Right ventricle myocardium inferior (tissue), 1 donor: ENCODE data around the gene GRM5. TPM values are rescaled to one million over a fixed set of nuclear protein-coding genes. Genes with fewer than 3 reads are reported as not detected.
"Not testable (repeated sequence)": the region's sequence is repeated elsewhere in the genome, so short reads cannot be mapped to it uniquely, and the experiment has no call there.

ENCODE experiments used
- ATAC-seq: fragments of 200-7000 bp; cut with Tn5 transposase; one replicate; pipeline ENCODE4 v1.9.1; 2020; ENCODE audit warnings: mild to moderate bottlenecking, moderate library complexity
- DNase-seq: peaks from one replicate; pipeline ENCODE4 v3.0.0; 2021; ENCODE audit errors: missing footprints
- intact Hi-C: fragments of 100-400 bp; cut with DNase I; formaldehyde crosslinking; loops from one replicate; pipeline ENCODE4 v1.11.0; 2022
- total RNA-seq: library from RNA; stranded (reverse); fragmentation: NEBNext Ultra II Directional; extraction: Animal tissue kit (Norgen Biotek cat#: 25700); gene quantifications from one replicate; pipeline ENCODE4 v1.2.1, GENCODE V29; 2021
- donor health status: DM: no; HTN: yes; CAD: no; lungs with severe emphysema.

GRM5 gene
- total RNA-seq, 1 donor from 2014 or later = not detected

GRCh38 chr11:88535266-88535665 lies 530.5 kb downstream of the GRM5 start:
- intact Hi-C loops = no loop called here

GRCh38 chr11:88534706-88535105 lies 531.1 kb downstream of the GRM5 start:
- intact Hi-C loops, DNase-seq, ATAC-seq: not testable (repeated sequence)

More at GRCh38 chr11:88535266-88535665, 530.5 kb downstream of the GRM5 start:
- DNase-seq (no peak), ATAC-seq (no peak)

- DNase-seq = no peak
- intact Hi-C loops = no loop called here
- no peak for ATAC-seq
Observed at GRCh38 chr11:88534185-88534584, 531.6 kb downstream of the GRM5 start.

GRCh38 chr11:88533001-88533400 lies 532.8 kb downstream of the GRM5 start:
- DNase-seq (no peak), ATAC-seq (no peak)
- intact Hi-C loops = no loop called here

- DNase-seq = no peak
- intact Hi-C loops = no loop called here
- ATAC-seq = no peak
Observed at GRCh38 chr11:88531831-88532230, 534.0 kb downstream of the GRM5 start.

- DNase-seq = no peak
- intact Hi-C loops = no loop called here
- ATAC-seq = no peak
Observed at GRCh38 chr11:88529426-88529825, 536.4 kb downstream of the GRM5 start.

GRCh38 chr11:88523386-88524071 lies 542.3 kb downstream of the GRM5 start:
- intact Hi-C loops = no loop called here

GRCh38 chr11:88522624-88523385 lies 543.0 kb downstream of the GRM5 start:
- intact Hi-C loops = no loop called here
- no peak for ATAC-seq

More at GRCh38 chr11:88523386-88524071, 542.3 kb downstream of the GRM5 start:
- no peak for ATAC-seq
- no peak for DNase-seq

GRCh38 chr11:88521799-88522201 lies 544.0 kb downstream of the GRM5 start:
- intact Hi-C loops = no loop called here
- ATAC-seq (no peak), DNase-seq (no peak)

More at GRCh38 chr11:88522624-88523385, 543.0 kb downstream of the GRM5 start:
- DNase-seq = no peak

- DNase-seq = no peak
- ATAC-seq = no peak
- intact Hi-C loops = no loop called here
Observed at GRCh38 chr11:88521399-88521798, 544.4 kb downstream of the GRM5 start.

GRCh38 chr11:88520391-88520790 lies 545.4 kb downstream of the GRM5 start:
- ATAC-seq (no peak), DNase-seq (no peak)
- intact Hi-C loops = no loop called here

- DNase-seq (no peak), ATAC-seq (no peak)
- intact Hi-C loops = no loop called here
Observed at GRCh38 chr11:88515002-88515401, 550.8 kb downstream of the GRM5 start.

- intact Hi-C loops = no loop called here
- DNase-seq = no peak
- ATAC-seq = no peak
Observed at GRCh38 chr11:88511006-88511405, 554.8 kb downstream of the GRM5 start.

- peak; percentile 72 for DNase-seq
- intact Hi-C loops = no loop called here
Observed at GRCh38 chr11:88508759-88509581, 556.8 kb downstream of the GRM5 start.

GRCh38 chr11:88508418-88508758 lies 557.4 kb downstream of the GRM5 start:
- intact Hi-C loops = no loop called here
- DNase-seq (no peak), ATAC-seq (no peak)

More at GRCh38 chr11:88508759-88509581, 556.8 kb downstream of the GRM5 start:
- ATAC-seq = peak; percentile 60

GRCh38 chr11:88507771-88508417 lies 557.9 kb downstream of the GRM5 start:
- intact Hi-C loops = no loop called here
- DNase-seq = no peak

GRCh38 chr11:88501541-88501940 lies 564.2 kb downstream of the GRM5 start:
- ATAC-seq (no peak), DNase-seq (no peak)
- intact Hi-C loops = no loop called here

More at GRCh38 chr11:88507771-88508417, 557.9 kb downstream of the GRM5 start:
- no peak for ATAC-seq

- DNase-seq (no peak), ATAC-seq (no peak)
- intact Hi-C loops = no loop called here
Observed at GRCh38 chr11:88495836-88496235, 569.9 kb downstream of the GRM5 start.

- ATAC-seq (no peak), DNase-seq (no peak)
- intact Hi-C loops = no loop called here
Observed at GRCh38 chr11:88494848-88495247, 570.9 kb downstream of the GRM5 start.
